Measurements from ENCODE around the gene KCNJ6. TPM values are rescaled to one million over a fixed set of nuclear protein-coding genes. Genes with fewer than 3 reads are reported as not detected.
"Not testable (repeated sequence)": the region's sequence is repeated elsewhere in the genome, so short reads cannot be mapped to it uniquely, and the experiment has no call there.

Gene KCNJ6
- total RNA-seq, 1 donor from 2014 or later: not detected

DNA sequence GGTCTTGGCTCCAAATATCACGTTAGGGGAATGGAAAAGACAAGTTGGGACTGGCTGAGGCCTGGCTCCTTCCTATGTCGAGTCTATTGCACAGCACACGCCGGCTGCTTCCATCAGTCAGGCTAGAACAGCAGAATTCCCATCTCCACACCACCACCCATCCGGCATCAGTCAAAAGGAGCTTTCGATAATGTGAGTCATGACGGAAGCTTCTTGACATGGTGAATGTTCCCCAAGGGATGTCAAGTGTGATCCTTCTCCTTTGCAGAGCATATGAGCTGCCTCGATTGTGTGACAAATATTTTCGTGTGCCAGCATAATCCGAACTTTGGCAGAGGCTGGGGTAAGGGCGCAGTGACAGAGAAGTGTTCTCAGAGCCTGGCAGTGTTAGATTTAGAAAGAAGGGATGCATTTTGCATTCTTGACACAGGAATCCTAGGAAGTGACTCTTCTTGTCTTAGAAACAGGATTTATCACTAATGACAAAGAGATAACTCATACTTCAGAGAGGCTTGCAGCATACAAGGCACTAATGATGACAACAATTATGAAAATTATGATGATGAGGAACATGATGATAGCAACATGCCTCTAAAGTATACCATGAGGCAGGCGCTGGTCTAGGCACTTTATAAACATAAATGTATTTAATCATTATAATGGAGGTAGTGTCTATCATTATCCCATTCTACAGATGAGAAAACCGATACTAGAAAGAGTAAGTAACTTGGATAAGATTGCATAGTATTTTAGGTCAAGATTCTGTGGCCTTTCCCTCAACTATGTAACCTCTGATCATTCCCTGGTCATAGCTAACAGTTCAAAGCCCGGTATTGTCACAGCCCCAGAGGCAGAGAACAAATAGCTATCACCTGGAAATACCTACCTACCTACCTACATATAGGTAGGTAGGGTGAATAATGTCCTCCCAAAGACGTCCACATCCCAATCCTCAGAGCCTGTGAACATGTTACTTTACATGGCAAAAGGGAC, 135.0 kb downstream of the KCNJ6 start:
- DNase-seq (ENCODE audit: low read depth in 2 of 2): peak in 1 of 2 donors; percentile 47

DNA sequence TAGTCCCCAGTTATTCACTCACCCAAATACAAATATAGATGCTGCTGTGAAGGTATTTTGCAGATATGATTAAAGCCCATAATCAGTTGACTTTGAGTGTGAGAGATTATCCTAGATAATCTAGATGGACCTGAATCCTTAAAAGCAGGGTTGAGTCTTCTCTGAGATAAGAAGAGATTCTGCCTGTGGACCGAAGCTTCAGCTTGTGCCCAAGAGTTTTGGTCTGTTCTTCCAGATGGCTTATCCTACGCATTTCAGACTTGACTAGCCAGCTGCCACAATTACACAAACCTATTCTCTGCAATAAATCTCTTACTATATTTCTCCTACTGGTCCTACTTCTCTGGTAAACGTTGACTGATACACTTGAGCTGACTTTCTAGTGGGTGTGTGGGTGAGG, 145.1 kb downstream of the KCNJ6 start:
- DNase-seq (ENCODE audit: low read depth in 2 of 2): no peak

DNA sequence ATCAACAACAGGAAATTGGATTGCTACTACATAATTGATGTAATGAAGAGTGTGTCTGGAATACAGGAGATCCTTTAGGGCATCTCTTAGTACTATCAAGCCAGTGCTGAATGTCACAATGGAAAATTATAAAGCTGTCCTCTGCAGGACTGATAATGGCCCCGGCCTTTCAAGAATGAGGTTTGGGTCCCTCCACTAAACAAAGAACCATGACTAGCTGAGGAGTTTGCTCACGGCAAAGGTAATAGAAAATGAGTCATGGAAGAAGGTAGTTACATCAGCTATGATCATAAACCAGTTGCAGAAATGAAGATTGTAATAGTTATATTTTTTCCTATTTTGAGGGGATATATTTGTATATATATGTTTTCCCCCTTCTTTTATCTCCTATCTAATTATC, 145.8 kb downstream of the KCNJ6 start:
- no peak for DNase-seq (ENCODE audit: low read depth in 2 of 2)

DNA sequence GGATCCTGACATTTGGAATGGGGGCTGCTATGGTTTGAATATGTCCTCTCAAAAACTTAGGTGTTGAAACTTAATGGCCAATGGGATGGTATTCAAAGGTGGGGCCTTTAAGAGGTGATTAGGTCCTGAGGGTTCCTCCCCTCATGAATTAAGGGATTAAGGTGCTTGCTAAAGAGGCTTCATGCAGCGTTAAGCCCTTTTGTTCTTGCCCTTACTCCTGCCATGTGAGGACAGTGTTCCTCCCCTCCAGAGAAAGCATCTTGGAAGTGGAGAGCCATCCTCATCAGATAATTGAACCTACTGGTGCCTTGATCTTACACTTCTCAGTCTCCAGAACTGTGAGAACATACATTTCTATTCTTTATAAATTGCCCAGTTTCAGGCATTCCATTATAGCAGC, 146.6 kb downstream of the KCNJ6 start:
- DNase-seq (ENCODE audit: low read depth in 2 of 2): no peak

DNA sequence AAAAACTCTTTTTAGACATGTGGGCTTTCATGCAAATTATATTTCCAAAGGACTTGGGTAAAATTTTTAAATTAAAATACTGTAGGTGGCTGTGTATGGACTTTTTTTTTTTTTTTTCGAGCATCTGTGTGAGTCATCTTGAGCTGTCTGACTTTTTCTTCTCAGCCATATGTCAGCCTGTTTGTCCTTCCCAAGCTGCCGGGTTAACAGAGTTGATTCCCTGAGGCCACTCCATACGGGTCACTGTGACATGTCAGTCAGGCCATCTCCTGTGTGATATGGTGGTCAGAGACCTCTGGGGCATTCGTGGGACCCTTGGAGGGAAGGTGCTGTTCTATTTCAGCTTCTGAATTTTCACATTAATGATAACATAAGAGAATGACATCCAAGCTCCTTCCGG, 148.3 kb downstream of the KCNJ6 start:
- peak in 1 of 2 donors; percentile 41 for DNase-seq (ENCODE audit: low read depth in 2 of 2)

DNA sequence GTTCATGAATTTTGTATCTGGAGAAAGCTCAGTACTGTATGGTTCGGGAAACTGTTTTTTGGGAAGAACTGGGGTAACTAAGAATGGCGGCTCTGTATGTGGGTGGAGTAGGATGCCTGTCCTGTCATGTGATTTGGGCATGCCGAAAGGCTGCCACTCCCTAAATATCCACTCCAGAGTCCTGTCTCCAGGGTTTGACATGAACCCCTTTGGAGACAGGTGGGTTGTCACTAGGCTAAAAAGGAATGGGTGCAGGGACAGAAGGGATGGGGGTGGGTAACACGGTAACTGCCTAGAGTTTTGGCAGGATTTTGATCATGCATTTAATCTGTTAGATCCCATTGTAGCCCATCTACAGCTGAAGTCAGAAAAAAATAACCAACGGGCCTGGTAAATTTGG, 150.1 kb downstream of the KCNJ6 start:
- DNase-seq (ENCODE audit: low read depth in 2 of 2): no peak

DNA sequence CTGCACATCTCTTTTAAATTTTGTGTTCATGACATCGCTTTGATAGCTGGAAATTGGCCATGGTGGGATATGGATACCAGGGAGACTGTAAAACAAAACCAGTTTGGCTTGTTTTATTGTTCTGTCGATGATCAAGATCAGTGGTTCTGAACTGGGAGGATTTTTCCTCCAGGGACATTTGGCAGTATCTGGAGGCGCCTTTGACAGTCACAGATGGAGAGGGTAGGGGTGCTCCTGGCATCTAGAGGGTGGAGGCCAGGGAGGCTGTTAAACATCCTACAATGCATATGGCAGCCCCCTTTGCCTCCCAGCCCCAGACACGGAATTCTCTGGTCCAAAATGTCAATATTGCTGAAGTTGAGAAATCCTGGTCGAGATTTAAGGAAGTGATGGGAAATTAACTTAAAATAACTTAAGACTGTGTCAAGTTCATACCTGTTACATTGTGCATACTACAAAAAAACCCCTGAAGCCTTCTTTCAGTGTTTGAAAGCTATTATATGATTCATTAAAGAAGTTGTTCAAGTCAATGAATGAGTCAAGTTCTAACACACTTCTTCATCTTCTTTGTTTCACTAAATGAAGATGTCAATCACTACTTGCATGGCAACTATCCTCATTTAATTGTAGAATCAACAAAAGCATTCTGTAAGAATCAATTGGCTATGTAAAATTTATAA, 150.9 kb downstream of the KCNJ6 start:
- no peak for DNase-seq (ENCODE audit: low read depth in 2 of 2)

DNA sequence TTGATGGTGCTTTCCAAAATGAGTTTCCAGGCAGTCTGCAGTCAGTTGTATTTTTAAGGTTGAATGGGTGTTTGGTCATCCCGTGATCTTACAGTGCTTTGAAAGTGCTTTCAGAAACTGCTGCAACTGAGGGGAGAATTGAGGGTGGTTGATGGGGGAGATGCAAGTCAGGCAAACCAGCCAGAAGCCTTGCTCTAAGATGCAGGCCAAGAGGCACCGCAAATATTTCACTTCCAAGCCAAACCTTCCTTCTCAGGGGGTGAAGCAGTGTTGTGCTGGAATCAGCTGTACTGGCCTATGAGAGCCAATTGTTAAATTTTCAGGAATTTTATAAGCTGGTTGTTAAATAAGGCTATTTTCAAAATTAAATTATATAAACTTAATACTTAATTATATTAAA, 151.6 kb downstream of the KCNJ6 start:
- no peak for DNase-seq (ENCODE audit: low read depth in 2 of 2)

DNA sequence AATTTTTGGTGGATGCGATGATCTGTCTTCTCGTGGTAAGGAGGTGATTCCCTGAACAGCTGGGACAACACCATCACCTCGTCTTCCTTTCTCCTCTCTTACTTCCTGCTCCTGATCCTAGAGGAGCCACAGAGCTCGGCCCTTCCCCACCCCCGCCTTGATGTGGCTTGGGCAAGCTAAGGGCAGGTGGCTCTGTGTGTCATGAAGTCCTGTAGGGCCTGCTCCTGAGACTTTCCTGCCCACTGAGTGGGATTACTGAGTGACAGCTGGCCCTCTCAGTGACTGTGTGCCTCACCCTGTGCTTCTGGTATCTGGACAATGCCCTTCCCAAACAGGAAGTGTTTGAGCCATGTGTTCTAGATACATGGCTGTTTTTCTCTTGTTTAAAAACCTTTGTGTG, 153.0 kb downstream of the KCNJ6 start:
- no peak for DNase-seq (ENCODE audit: low read depth in 2 of 2)

DNA sequence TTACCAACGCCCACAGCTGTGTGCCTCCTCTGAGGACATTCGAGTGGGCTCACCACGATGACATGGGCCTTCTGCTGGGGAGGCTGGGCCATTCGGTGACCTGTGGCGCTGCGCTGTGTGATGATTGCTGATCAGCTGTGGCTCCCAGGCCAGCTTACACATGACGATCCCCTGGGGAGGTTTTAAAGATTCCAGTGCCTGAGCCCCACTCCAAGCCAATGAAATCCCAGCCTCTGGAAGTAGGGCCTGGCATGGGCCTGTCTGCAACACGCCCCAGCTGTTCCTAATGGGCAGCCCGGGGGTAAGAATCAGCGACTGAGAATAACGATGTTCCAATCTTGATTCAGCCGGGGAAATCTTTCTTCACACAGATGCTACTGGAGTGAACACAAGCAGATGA, 153.7 kb downstream of the KCNJ6 start:
- DNase-seq (ENCODE audit: low read depth in 2 of 2): no peak

DNA sequence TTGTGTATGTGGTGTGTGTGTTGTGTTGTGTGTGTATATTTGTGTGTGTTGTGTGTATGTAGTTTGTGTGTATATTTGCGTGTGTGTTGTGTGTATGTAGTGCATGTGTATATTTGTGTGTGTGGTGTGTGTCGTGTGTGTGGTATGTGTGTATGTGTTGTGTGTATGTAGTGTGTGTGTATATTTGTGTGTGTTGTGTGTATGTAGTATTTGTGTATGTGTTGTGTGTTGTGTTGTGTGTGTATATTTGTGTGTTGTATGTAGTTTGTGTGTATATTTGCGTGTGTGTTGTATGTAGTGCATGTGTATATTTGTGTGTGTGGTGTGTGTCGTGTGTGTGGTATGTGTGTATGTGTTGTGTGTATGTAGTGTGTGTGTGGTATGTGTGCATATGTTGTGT, 154.9 kb downstream of the KCNJ6 start:
- DNase-seq (ENCODE audit: low read depth in 2 of 2): not testable (repeated sequence)

DNA sequence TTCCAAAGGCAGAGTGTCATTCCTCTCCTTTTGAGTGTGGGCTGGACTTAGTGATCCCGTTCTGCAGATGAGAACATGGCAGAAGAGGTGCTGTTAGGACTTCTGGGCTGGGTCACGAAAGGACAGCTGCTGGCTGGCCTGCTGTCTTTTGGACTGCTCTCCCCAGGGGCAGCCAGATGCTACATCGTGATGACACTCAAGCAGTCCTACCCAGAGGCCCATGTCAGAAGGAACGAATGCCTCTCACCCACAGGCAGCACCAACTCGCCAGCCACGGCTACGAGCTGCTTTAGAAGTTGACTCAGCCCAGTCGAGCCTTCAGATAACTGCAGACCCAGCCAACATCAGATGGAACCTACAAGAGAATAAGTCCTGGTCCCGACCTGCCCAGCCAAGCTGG, 156.5 kb downstream of the KCNJ6 start:
- DNase-seq (ENCODE audit: low read depth in 2 of 2): no peak

DNA sequence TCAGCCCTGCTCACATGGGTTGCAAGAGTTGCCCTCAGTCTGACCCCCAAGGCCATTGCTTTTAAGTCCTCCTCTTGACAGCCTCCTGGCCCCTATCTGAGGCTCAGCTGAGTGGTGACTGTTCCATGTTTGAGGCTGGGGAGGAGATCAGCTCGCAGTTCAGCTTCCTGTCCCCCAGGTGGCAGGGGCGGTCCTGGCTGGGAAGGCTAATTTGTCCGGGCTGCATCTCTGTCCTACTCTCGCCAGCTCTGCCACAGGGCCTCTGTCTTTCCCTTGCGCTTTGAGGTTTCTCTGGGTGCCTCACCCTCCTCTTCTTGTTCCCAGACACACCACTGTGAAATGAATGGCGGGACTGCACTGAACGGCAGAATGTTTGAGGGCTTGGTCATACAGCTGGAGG, 157.3 kb downstream of the KCNJ6 start:
- peak; percentile 10 to 54 for DNase-seq (ENCODE audit: low read depth in 2 of 2)

DNA sequence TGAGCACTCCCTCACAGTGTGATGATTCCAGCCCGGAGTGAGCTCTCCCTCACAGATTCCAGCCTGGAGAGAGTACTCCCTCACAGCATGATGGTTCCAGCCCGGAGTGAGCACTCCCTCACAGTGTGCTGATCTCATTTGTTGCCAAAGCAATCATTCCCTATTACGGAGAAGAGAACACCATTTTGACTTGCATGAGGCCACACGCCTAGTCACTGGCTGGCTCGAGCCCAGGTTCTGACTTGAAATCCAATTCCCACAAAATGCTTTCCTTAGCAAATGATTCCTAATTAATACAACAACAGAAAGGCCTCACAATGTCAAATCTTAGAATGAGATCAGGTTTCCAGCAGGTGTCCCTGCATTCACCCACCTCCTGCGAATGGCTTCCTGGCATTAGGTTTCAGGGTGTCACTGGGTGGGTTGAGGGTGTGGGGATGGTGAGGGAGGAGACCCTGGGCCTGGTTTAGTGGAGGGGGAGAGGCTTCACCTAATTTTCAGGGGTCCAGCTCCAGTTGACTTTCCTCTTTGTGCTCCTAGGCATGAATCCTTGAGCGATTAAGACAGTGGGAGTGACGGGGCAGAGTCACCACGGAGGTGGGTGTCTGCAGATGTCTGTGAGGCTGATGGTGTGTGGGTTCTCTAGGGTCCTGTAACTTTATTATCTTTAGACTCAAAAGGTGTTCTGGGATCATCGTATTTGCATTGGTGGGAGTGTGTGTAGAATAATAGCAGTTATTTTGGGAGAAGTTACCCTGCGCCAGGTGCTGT, 158.5 kb downstream of the KCNJ6 start:
- no peak for DNase-seq (ENCODE audit: low read depth in 2 of 2)

DNA sequence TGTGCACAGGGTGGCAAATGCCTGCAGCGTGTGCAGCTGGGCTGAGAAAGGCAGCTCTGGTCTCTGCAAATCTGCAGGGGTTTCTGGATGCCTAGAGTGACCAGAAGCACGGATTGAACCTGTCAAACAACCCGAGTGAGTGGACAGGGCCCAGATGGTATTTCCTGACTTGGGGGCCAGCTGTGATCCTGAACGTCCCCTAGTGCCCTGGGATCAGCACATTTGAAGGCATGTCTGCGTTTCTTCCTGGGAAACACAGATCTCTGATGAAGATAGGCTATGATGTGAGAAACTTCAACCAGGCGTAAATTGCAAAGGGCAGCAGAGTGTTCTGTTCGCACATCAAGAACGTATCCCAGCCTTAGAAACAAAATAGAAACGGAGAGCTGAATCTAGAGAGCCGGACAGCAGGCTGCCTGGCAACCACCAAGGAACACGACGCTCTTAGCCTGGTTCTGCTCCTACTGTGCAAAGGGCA, 163.1 kb downstream of the KCNJ6 start:
- DNase-seq (ENCODE audit: low read depth in 2 of 2): no peak

DNA sequence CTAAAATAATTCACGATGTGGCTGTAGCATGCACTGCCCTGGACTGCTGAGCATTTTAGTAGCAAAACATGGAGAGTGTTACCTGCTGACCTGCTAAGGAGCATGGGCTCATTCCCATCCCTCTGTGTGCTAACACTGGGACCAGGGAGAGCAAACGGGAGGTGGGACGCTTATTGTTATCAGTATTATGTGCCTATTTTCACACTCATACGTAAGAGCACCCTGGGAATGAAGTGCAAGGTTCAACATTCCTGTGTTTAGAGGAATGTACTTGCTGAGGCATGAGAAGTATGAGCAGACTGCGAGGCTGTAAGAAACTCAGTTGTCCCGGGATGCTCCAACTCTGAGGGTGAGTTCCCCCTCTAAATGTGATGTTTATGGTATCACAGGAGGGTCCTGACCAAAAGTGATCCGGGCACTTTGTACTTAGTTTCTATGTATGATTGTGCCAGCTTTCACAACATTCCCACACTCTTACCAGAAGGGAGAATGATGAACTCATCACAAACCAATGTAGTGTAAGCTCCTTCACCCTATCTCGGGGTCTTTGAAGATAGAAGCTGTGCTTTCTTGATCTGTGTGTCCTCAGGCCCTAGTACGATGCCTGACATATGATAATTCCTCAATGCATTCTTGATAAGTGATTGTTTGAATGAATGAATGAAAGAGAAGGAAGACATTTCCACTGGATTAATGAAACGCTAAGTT, 164.8 kb downstream of the KCNJ6 start:
- DNase-seq (ENCODE audit: low read depth in 2 of 2): no peak

DNA sequence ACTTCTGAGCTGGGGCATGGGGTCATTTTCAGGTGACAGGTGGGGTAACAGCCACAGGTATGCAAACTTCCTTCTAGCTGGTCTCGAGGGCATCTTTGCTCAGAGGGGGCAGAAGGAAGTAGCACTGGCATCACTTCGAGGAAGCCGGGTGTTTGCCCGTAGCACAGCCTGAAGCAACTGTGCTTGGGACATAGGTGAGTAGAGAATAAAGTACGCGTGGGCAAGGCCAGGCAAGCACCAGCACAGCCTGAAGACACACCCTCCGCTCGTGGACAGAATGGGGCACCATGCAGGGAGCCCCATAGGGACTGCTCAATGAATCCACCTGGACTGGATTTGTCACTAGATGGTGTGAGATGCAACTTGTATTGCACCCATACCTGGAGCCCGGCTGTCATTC, 167.1 kb downstream of the KCNJ6 start:
- DNase-seq (ENCODE audit: low read depth in 2 of 2): no peak

DNA sequence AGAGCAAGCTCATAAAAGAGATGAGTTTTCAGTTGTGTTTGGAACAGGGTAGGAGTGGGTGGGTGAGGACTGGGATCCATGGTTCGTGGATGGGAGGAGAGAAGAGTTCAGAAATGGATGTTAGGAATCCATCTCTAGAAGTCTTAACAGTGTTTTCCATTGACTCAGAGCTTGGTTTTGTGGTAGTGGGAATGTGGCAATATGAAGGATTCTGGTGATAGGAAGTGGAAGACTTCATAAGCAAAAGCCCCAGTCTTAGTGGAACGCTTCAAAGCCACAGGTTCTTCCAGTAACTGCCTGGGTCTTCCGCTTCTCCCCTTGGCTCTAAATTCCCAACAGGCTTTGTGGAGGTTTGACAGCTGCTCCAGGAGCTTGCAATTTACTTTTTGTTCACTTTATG, 167.9 kb downstream of the KCNJ6 start:
- no peak for DNase-seq (ENCODE audit: low read depth in 2 of 2)

DNA sequence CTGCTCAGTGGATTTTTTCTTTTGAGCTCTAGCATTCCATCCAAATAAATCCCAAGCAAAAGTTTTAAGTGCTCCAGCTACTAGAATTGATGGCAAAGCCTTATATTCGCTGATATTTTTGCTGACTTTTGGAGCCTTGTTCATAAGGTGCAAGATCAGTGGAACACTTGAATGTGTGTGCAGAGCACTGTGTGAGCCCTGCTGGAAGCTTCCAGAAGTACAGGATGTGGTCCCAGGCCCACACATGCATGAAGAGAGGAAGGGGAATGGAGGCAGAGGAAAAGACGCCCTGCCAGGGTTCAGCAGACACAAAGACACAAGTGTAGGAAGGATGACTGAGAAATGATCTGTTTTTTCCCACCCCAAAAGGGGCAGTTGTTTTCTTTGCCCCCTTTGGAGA, 169.4 kb downstream of the KCNJ6 start:
- no peak for DNase-seq (ENCODE audit: low read depth in 2 of 2)

DNA sequence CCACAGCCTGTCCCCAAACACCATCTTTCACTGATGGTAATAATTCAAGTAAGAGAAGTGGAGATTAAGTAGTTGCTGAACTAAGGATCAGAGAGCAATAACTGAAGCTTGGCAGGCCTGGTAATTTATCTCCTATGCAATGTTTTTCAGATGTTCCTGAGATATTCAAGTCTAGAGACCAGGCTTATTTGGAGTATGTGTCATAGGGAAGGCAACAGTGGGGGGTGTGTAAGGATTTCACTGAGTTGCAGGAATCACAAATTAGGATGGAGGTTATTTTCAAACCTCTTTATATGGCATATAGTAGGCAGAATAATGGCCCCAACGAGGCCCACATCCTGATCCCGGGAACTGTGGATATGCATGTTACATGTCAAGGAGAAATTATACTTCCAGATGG, 171.7 kb downstream of the KCNJ6 start:
- DNase-seq (ENCODE audit: low read depth in 2 of 2): no peak

DNA sequence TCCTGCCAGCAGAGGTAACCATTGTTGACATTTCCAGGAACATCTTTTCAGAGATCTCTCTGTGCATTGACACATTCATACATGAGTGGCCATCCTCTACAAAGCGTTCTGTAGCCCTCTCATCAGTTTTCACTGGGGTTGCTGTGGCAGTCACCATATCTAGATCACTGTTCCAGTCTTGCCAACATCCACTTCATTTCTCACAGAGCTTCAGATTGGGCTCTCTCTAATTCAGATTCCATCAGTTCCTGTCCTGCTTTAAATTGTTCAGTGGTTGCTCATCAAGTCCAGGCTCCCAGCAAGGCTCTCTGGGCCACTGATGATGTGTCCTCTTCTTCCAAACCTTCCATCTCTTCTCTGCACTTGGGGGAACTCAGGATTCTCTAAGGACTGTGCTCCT, 173.7 kb downstream of the KCNJ6 start:
- no peak for DNase-seq (ENCODE audit: low read depth in 2 of 2)

Measured in lung microvascular endothelial cell (primary cell).